Testis (tissue), 3 donors: Measurements from ENCODE around the gene SPC25. TPM values are rescaled to one million over a fixed set of nuclear protein-coding genes. Genes with fewer than 3 reads are reported as not detected.
"Not testable (repeated sequence)": the region's sequence is repeated elsewhere in the genome, so short reads cannot be mapped to it uniquely, and the experiment has no call there.

Experiments
- DNase-seq: peaks from one replicate; pipeline ENCODE4 v3.0.0-alpha.2; 2019
- H3K27ac ChIP-seq, 2 donors: fragments of 200-600 bp; sonication (generic); one replicate each; pipeline ENCODE4 v1.5.1; 2019
- H3K27me3 ChIP-seq: fragments of 200-600 bp; sonication (generic); one replicate; pipeline ENCODE4 v1.5.1; 2019
- H3K36me3 ChIP-seq: fragments of 200-600 bp; sonication (generic); one replicate; pipeline ENCODE4 v1.5.1; 2017; ENCODE audit warnings: low read depth; ENCODE audit errors: missing control alignments
- H3K4me1 ChIP-seq: fragments of 200-600 bp; sonication (generic); one replicate; pipeline ENCODE4 v1.5.1; 2019
- H3K4me3 ChIP-seq, 2 donors: fragments of 200-600 bp; sonication (generic); one replicate each; pipeline ENCODE4 v1.5.1; 2017 to 2019
- H3K9me3 ChIP-seq: fragments of 200-600 bp; sonication (generic); one replicate; pipeline ENCODE4 v1.5.1; 2017
- POLR2A ChIP-seq: fragments of 450-650 bp; IDR thresholded peaks from one replicate; pipeline ENCODE4 v1.6.1; 2017; ENCODE audit warnings: antibody characterized with exemption, mild to moderate bottlenecking, moderate library complexity
- WGBS, 2 donors: methylation state at CpG; one replicate each; pipeline ENCODE4 v1.1.5; 2018; 5-methylcytosine and 5-hydroxymethylcytosine counted together
- intact Hi-C: fragments of 100-400 bp; cut with DNase I; formaldehyde crosslinking; loops from one replicate; pipeline ENCODE4 v1.15.1; 2023; ENCODE audit warnings: low total_unique reads
- polyA plus RNA-seq: library from polyadenylated mRNA; stranded (reverse); fragments of 350-450 nt; fragmentation: Illumina TruSeq; extraction: RNeasy Lipid Tissue Mini Kit (QIAGEN cat#74804); gene quantifications from one replicate; pipeline ENCODE4 v1.2.3, GENCODE V29; 2014; ENCODE audit warnings: low read depth, low replicate concordance; ENCODE audit not compliant: insufficient read depth
- total RNA-seq, 2 donors: library from RNA; depleted of rRNA; stranded (reverse); fragments of >200 nt; gene quantifications; one replicate each; pipeline ENCODE4 v1.2.3, GENCODE V29; 2016
- TF ChIP-seq, protein P1 (sequence below), 3 experiments: fragments of 450-650 bp in 2 of 3; fragments of 200-600 bp in 1 of 3; sonication (generic) in 1 of 3; IDR thresholded peaks; one replicate each; pipeline ENCODE4 v1.5.1; 2016 to 2019; ENCODE audit warnings: antibody characterized with exemption in 3 of 3, mild to moderate bottlenecking in 2 of 3, moderate library complexity in 1 of 3

The SPC25 gene
- total and polyA plus RNA-seq, 3 donors from 2014 or later: 0.99 to 7.3 (median 3.7) TPM

DNA sequence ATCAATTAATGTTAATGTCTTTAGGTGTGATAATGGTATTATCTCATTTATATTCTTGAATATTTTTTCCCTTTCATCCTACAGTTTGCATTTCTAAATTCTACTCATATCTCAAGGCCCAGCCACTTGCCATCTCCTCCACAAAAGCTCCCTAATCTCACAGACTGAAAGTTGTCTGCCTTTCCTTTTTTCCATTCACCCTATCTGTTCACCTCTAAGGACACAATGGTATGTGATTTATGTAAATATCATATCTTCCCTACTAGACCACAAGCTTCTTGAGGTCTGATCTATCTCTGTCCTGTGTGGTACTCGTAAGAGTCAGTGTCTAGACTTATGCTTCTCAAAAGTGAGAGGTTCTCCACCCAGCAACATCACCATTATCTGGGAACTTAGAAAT lies 3.9 kb upstream of the SPC25 start:
- Histone ChIP-seq H3K4me3 (no peak overlapping the region), H3K9me3 (no peaks in the 10 kb centered on the region), H3K36me3 (no peaks in the 10 kb centered on the region), H3K27ac (no peak overlapping the region), H3K27me3 (no peaks in the 10 kb centered on the region), H3K4me1 (no peaks in the 10 kb centered on the region)
- DNase-seq: no peak
- intact Hi-C loops: no loop called here
- no peak for TF ChIP-seq POLR2A
- TF ChIP-seq, protein P1, sequence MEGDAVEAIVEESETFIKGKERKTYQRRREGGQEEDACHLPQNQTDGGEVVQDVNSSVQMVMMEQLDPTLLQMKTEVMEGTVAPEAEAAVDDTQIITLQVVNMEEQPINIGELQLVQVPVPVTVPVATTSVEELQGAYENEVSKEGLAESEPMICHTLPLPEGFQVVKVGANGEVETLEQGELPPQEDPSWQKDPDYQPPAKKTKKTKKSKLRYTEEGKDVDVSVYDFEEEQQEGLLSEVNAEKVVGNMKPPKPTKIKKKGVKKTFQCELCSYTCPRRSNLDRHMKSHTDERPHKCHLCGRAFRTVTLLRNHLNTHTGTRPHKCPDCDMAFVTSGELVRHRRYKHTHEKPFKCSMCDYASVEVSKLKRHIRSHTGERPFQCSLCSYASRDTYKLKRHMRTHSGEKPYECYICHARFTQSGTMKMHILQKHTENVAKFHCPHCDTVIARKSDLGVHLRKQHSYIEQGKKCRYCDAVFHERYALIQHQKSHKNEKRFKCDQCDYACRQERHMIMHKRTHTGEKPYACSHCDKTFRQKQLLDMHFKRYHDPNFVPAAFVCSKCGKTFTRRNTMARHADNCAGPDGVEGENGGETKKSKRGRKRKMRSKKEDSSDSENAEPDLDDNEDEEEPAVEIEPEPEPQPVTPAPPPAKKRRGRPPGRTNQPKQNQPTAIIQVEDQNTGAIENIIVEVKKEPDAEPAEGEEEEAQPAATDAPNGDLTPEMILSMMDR (IDR thresholded peaks at IDR 0.05): no peak
- 85 to 92% methylated on average over 1 of the region's 1 CpG for WGBS, 2 donors

DNA sequence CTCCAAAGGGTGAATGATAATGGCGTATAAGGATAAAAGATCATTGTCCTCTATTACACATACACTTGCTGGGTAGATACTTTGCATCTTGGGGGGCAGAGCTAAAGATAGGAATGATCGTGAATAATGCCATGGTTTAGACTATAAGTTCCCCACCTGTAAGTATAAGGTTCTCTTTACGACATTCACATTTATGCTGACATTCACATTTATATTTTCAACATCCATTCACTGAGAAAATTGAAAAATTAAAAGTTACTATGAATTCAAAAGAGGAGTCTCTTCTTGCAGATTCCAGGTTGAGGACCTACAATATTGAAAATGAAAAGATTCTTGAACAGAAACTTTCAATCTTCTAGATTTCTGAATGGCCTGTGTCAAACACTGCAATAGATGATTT lies 2.1 kb upstream of the SPC25 start:
- Histone ChIP-seq H3K27me3 (no peaks in the 10 kb centered on the region), H3K4me3 (no peak overlapping the region), H3K27ac (no peak overlapping the region), H3K36me3 (no peaks in the 10 kb centered on the region), H3K9me3 (no peaks in the 10 kb centered on the region), H3K4me1 (no peaks in the 10 kb centered on the region)
- WGBS, 2 donors: 62 to 100% methylated on average over 3 of the region's 3 CpGs
- TF ChIP-seq, protein P1 (IDR thresholded peaks at IDR 0.05): no peak
- TF ChIP-seq POLR2A: no peak
- no peak for DNase-seq
- intact Hi-C loops: no loop called here

DNA sequence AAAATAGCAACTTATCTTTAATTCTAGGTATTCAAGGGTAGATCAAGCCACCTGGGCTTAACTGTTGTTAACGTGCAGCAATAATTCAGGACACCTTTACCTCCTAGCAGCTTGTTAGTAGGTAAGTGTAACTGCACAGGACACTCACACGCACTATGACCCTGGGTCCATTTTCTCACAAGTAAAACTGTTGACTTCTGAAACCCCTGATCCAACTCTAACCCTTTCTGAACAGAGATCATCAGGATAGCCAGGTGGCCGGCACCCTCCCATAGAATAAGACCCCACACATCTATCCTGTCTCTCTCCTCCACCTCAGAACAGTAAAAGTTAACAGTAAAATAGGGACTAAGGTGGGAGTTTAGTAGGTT lies 610 bp downstream of the SPC25 start:
- Histone ChIP-seq H3K9me3 (no peaks in the 10 kb centered on the region), H3K27me3 (no peaks in the 10 kb centered on the region), H3K36me3 (no peaks in the 10 kb centered on the region), H3K4me1 (no peaks in the 10 kb centered on the region), H3K27ac (no peak overlapping the region), H3K4me3 (peak overlapping the region in 1 of 2 donors; percentile 65)
- 32 to 39% methylated on average over 3 of the region's 3 CpGs for WGBS, 2 donors
- intact Hi-C loops: no loop called here
- TF ChIP-seq POLR2A: no peak
- TF ChIP-seq, protein P1 (IDR thresholded peaks at IDR 0.05): no peak
- DNase-seq: no peak

DNA sequence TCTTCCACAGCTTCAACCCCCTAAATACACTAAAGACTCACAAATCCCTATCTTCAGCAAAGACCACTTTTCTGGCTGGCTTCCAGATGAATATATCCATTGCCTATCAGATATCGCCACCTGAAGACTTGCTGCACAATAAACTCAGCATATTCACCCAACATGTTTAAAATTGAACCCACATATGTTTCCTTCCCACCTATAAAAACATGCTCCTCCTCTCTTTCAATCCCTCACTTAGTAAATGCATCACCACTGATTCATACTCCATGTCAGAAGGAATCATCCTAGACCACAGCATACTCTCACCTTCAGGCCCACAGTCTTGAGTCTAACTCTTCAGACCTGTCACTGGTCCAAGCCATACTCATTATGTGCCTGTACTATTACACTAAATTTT lies 5.3 kb downstream of the SPC25 start:
- H3K9me3 ChIP-seq: no peaks in the 10 kb centered on the region
- WGBS, 2 donors: 89 to 95% methylated on average over 1 of the region's 1 CpG
- TF ChIP-seq POLR2A: no peak
- TF ChIP-seq, protein P1 (IDR thresholded peaks at IDR 0.05): no peak
- H3K27me3 ChIP-seq: no peaks in the 10 kb centered on the region
- intact Hi-C loops: no loop called here
- no peak overlapping the region for H3K27ac ChIP-seq
- no peak overlapping the region for H3K4me3 ChIP-seq
- DNase-seq: no peak
- no peaks in the 10 kb centered on the region for H3K36me3 ChIP-seq
- H3K4me1 ChIP-seq: no peaks in the 10 kb centered on the region

DNA sequence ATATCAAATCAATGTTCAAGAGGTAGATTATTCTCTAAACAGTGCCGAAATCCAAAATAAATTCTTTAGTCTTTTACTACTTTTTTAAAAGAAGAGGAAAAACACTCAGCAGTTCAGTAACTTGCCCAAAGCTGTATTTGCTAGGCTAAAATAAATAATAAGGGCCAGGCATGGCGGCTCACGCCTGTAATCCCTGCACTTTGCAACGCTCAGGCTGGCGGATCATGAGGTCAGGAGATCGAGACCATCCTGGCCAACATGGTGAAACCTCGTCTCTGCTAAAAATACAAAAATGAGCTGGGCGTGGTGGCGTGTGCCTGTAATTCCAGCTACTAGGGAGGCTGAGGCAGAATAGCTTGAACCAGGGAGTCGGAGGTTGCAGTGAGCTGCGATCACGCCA lies 8.1 kb downstream of the SPC25 start:
- H3K4me1 ChIP-seq, intact Hi-C loops, H3K9me3 ChIP-seq, DNase-seq, H3K4me3 ChIP-seq, H3K27me3 ChIP-seq, H3K27ac ChIP-seq, H3K36me3 ChIP-seq: not testable (repeated sequence)
- 96% methylated on average over 12 of the region's 12 CpGs for WGBS, 2 donors
